GM18870 (cell line): ENCODE measurements around the gene SHC1.

Experiments
- ATAC-seq: cut with Tn5 transposase; IDR thresholded peaks from one replicate; pipeline ENCODE4 v1.9.1; 2021; ENCODE audit warnings: moderate library complexity; ENCODE audit not compliant: unreplicated experiment

The SHC1 gene

DNA sequence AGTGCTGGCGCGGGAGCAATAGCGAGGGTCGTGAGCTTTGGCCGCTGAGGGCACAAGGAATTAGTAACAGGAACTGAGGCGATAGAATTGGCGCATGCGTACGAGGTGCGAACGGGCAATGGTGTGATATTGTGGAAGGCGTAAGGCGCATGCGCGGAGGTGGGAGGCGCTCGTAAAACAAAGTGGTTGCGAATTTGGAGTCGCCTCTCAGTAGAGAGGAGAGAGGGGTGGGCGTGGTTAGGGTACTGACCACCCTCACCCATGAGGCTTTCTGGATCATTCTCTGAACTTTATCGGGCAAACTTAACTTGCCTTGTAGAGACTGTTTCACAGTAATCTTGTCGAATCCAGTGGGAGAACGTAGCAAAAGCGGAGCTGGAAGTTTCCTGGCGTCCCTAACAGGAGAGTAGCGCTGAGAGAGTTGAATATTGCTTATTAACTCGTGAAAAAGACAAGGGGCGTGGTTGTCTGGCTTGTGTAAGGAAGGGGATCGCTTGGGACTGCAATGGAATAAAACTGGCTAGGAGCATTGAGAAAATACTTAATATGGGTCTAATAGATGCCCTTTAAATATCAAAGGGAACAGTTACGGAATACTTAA is 4.4 kb upstream of the SHC1 start:
- ATAC-seq: peak; percentile 47

DNA sequence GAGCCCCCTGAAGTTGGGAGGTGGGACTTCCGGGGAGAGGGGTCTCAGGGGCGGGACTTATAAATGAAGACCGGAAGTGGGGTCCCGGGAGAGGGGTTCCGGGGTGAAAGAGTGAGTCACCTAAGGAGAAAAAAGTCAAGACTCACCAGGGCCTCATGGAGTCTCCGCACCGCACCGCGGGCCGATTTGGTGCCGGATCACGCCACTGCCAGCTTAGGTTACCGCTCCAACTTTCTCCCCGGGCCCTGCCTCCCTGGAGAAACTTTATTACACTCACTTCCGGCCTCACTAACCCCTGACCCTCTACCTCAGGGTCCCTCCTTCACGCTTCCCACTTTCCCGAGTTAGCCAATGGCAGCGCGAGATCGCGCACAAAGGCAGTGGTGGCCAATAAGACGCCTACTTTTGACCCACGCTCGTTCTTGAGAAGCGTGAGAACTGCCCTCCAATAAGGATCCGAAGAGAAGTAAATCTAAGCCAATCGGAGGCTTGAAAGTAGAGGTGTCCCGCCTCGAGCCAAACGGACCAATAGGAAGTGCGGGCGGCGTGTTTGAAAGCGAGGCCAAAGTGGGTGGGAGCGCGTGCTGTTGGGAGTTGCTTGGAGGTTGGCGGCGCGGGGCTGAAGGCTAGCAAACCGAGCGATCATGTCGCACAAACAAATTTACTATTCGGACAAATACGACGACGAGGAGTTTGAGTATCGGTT is 3.7 kb upstream of the SHC1 start, which contains the start of gene CKS1B:
Gene CKS1B (plus strand): TSS at position 580 of the 706 bp plus-strand sequence. CDS start 65 bp downstream, at position 645.
- peak; percentile 76 for ATAC-seq

DNA sequence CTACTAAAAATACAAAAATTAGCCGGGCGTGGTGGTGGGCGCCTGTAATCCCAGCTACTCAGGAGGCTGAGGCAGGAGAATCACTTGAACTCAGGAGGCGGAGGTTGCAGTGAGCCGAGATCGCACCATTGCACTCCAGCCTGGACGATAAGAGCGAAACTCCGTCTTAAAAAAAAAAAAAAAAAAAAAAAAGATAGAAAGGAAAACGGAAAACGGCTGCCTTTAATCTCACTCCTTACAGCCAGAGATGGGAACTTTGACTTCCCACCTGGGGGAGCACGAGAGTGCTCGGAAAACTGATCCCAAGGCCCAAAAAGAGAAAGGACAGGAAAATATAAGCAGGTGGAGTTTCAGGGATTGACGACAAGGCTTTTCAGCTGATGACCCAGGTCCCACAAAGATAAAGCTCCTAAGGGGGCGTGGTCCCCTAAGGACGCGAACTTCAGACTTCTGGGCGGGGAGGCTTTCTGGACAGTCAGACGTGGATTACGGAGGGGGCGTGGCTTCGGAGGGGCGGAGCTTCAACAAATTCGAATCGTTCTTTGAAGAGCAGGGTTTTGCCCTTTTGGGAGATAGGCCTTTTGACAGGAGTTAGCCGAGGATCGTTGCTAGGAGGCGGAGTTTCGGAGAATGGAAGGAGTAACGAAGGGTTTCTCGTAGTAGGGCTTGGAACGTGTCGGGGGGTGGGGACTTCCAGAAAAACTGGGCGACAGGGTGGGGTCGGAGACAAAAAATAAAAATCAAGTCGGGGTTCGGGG is 3.0 kb upstream of the SHC1 start:
- no peak for ATAC-seq

DNA sequence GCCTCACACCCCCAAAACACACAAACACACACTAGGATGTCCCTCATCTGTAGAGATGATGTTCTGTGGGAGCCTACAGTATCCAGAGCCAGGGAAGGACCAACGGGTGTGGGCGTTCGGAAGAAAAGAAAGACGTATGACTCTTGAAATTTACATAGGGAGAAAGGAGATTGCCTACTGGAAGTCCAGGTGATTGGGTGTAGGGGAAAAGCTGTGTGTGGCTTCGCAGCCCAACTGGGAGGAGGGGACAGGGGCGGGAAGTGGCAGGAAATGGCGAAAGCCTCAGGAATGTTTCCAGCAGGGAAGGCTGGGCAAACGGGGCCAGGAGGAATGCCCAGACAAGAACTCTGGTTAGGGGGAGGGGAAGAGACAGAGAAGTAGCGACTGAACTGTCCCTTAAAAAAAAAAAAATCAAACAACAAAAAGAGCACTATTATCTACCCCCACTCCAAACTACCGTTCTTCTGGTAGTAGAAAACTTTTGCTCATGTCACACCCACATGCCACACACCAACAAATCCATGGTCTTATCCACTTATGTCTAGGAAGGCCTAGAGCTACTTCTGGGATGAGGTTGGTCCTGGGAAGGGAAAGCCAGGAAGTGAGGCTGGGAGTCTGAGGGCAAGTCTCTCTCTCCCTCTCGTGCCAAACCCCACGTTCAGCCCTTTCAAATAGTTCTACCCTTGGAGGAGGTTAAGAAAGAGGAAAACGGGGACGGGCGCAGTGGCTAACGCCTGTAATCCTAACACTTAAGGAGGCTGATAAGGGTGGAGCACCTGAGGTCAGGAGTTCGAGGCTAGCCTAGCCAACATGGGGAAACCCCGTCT is 2.2 kb upstream of the SHC1 start:
- no peak for ATAC-seq

DNA sequence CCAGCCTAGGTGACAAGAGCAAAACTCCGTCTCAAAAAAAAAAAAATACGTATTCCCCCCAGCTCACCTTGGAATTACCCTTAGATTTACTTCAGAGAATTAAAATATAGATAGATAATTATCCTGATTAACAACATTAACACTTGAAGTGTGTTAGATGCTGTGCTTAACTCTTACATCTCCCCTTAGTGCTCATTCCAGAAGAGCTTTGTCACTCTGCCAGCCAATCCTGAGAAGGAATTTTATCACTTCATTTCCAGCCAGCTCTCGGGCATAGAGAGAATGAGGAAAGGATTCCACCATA is 1.6 kb upstream of the SHC1 start:
- ATAC-seq: no peak

DNA sequence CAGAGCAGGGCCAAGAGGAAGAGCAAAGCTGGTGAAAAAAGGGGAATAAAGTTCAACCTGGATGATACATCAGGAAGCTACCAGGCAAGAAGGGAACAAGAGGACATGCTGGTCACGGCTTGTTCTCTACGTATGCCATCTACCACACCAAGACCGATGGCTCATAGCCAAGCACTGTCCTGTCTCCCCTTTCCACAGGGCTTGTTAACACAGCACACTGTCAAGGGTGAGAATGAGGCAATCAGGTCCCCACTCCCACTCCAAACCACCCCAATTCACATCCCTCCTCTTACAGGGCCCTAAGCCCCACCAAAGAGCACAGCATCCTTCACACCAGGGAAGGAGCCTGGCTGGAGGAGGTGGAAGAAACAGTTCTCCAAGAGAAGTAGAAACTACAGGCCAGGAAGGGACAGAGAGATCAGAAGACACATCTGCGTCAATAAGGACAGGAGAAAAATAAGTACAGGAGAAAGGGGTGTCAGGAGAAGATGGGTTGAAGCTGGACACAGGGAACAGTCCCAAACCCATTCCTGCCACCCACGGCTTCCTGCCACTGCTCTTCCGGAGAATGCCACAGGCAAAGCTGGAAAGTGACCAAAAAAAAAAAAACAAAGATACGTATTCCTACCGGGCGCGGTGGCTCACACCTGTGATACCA is 923 bp upstream of the SHC1 start:
- no peak for ATAC-seq

DNA sequence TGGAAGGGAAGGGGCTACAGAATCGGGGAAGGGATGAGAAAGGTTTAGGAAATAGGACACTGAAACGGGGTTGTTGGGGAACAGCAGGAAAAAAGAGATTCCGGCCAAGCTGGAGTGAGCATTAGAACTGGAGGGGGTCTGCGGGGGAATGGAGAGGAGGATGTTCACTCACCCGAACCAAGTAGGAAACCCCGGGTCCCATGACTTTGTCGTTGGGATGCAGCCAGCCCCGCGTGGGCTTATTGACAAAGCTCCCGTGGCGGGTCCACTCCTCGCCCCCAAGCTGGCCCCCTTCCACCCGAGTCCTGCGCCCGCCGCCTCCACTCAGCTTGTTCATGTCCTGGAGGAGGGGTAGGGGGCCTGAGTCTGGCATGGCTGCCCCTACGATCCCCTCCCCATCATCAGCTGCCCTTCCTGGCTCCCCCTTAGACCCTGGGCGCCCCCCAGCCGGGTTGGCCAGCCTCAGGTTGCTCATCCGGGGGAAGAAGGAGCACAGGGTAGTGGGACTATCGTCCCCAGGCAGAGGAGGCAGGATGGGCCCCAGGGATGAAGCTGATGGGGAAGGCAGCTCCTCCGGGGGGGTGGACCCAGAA is 591 bp downstream of the SHC1 start:
- ATAC-seq: no peak

DNA sequence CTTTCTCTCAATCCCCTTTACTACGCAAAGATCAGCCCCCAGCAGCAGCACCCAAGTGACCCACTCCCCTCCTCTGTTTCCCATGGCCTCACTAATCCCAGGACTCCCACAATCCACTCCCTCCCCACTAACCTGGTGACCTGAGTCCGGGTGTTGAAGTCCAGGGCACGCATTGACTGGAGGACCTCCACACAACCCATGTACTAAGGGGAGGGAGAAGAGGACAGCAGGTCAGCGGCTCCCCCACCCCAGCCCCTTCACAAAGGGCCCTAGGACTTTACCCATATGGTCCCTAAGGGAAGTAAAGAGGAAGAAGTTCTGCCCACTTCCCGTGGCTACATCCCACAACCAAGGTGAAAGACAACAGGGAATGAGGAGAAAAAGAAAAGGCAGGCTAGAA is 1.3 kb downstream of the SHC1 start:
- ATAC-seq: no peak

DNA sequence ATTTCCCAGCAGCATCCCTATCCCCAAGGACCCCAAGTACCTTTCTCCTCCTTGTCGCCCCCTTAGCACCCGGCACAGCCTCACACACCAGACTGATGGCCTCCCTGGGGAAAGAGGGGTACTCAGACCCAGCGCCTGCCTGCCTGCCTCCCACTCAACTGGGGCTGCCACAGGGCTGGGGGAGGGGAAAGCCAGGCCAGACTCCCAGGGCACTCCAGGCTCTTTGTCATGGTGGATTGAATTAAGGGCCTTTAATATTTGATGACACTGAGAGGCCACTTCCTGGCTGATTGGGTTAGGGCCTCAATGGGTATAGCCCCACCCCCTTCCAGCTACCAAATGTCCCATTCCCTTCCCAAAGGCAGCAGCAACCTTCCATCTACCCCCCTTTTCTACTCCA is 1.8 kb downstream of the SHC1 start:
- ATAC-seq: no peak

DNA sequence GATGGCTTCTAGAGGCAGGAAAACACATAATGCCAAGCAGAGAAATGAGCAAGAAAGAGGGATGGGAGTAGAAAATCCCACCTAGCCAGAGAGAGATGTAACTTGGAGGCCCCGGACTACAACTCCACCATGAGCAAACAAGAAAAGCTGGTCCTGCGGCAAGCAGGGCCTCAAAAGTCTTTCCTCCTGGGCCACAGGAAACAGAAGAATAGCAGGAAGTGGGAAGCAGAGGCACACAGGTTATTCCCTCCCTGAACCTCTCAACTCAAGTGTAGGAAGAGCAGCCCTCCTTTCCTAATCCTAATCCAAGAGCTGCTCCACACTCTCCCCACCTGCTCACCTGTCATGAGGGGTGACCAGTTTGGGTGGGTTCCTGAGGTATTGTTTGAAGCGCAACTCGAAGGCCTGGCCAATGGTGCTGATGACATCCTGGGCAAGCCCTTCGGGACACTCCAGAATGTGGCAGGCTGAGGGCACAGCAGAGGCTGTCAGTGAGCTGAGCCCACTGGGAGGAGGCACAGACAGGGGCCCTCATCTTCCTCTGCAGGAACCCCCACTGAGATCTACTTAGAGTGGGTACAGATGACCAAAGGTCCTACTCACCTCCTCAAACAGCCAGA is 3.1 kb downstream of the SHC1 start:
- no peak for ATAC-seq

DNA sequence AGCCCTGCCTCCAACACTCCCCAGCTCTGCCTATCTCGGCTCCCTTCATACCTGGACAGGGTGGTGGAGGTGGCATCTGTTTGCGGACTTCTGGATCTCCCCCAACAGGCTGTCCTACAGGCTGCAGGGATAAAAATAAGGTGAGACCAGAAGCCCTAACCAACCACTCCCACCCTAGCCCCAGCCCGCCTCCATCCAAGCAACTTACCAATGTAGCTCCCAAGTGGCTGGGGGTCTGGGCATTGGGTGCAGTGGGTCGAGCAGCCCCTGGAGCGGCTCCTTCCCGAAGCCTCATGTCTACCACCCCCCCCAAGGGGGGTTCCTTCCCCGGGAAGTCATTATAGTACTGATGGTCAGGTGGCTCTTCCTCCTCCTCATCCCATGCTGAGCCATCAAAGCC is 4.4 kb downstream of the SHC1 start:
- ATAC-seq: no peak

DNA sequence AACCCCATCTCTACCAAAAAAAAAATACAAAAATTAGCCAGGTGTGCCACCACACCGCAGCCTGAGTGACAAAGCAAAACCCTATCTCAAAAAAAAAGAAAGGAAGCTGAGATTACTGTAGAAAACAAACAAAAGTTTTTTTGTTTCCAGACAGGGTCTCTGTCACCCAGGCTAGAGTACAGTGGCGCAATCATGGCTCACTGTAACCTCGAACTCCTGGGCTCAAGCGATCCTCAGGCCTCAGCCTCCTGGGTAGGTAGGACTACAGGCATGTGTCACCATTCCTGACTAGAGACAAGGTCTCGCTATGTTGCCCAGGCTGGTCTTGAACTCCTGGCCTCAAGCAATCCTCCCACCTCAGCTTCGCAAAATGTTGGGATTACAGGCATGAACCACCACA is 6.2 kb downstream of the SHC1 start:
- no peak for ATAC-seq

DNA sequence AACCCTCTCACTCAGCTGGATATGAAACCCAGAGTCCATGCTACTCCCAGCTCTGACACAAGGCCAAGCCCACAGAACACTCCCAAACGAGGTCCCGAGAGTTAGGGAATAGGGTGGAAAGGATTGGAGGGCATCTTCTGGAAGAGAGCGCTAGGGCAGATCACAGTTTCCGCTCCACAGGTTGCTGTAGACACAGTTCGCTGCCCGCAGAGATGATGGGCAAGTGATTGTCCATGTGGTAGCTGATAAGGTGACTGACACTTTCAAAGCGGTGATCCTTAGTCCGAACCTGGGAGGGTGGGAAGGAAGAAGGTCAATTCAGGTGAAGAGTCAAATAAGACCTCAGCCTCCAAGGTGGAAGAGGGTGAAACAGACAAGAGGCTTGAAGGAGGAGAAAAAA is 6.9 kb downstream of the SHC1 start:
- no peak for ATAC-seq

DNA sequence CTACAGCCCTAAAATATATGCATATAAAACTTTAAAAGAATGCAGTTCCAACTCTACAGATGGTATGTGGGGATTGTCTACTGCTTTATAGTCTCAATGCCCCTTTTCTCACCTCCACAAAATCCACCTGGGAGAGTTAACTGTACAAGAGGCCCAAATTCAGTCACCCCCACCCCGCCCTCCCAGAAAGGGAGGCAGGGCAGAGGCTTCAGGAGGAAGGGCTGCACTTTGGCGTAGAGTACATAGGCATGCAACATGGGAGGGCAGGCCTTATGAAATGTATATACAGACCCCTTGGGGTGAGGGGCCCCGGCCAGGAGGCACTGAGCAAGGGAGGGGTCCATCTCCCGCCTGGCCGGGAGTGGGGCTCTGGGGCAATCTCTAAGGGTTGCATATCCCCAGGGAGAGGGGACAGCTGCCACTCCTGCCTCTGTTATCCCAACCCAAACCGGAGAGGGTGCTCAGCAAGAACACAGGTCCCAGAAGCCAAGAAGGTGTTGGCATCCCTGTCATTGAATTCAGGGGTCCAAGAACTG is 7.7 kb downstream of the SHC1 start:
- no peak for ATAC-seq

DNA sequence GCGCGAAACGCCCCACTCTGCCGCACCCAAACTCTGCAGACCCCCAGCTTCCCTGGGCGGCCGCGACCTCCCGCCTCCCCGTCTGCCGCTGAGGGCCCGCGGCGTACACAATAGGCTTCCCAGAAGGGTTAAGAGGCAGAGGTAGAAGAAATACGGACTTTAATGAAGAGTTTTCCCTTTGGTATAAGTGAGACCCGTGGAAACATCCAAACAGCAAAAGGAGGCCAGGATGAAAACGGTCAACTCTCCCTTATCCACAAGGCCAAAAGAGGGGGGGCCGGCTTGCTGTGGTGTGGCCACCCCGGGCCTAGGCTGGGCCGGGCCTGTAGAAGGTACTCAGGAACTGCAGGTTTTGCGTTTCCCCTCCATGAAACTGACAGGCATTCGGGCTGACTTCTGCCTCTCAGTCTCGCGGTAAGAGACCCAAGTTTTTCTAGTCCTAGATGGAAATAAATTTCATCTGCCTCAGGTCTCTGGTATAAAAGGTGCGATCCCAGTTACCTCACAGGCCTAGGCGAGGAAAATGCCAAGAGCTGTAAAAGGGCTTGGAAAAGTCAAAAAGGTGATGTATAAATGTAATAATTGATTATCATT is 8.3 kb downstream of the SHC1 start:
- no peak for ATAC-seq

DNA sequence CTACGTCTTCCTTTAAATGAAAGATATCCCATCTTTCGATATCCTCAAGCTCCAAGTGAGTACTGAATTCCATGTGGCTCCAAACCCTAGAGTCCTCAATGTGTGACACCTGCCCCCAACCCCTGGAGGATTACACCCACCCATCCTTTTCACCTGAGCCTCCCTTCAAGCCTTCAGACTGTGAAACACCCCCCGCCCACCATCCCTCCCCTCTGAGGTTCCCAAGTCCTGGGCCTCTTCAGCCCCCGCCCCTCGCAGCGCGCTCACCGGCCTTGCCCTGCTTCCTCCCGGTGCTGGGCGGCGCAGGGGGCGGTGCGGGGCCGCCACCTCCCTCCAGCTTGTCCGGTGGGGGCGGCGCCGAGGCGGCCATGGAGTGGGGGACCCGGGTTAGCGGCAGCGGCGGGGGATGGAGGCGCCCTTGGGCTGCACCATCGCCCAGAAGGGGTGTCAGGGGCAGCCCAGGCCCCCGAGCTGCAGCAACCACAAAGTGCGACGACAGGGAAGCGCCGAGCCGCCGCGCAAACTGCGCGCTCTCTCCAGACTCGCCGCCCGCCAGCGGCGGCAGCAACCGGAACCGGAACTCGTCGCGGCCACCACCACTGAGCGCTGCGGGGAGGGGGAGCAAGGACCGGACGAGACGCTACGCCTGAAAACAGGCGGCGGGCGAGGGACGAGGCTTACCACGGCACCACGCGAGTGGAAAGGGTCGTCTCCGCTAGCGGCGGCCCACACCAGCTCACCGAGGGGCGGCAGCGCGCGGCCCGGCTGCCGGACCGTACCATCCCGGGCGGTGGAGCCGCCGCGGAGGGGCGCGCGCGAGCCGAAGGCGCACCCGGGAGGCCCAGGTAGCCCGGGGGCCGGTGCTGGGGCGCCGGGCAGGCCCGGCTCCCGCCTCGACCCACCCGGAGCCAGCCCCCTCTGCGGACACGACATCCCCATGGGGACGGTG is 9.1 kb downstream of the SHC1 start, which contains the start of gene PYGO2:
Gene PYGO2 (minus strand): TSS at position 576 of the 949 bp plus-strand sequence. CDS start 206 bp downstream, at position 370.
- ATAC-seq: peak; percentile 63

DNA sequence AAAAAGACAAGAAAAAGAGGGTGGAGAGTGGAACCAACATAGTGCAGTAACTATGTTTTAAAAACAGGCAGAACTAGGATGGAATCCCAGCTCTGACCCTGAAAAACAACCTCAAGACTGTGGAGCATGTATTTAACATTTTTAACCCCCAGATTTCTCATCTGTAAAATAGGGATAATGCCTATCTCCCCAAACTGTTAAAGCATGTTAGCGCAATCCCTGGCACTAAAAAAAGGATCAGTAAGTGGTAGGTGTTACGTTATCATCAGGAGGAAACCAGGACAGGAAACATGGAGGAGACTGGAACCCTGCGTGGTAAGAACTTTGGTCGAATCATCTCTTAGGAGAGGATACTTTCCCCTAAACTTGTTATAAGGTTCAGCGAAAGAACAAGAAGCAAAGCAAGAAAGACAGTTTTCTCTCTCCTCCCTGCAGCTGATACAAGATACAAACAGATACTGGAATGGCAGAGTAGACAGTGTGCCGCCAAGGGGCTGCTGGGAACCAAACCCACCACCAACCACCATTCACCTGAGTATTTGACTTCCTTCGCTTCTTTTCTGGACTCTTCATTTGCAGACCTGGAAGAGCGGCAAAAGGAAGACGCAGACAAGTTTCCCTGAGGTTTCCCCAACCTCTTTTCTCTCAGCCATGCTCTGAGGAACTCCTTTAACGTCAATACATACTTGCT is 10.0 kb downstream of the SHC1 start:
- no peak for ATAC-seq

DNA sequence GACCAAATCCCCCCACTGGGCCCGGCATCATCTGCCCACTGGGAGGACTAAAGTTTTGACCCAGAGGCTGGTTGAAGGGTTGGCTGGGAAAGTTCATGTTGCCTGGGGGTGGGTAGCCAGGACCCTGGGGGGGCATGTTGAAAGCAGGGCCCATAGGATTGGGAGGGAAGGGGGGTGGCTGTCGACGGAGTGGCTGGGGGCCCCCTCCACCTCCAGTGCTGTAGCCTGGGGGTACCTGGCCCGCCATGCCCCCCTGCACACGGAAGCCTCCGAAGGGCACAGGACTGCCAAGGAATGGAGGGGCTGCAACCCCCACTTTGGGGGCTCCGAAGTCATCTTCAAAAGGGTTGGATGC is 11.1 kb downstream of the SHC1 start:
- no peak for ATAC-seq
